ENCODE data around the gene BUD31.
"Not testable (repeated sequence)": the region's sequence is repeated elsewhere in the genome, so short reads cannot be mapped to it uniquely, and the experiment has no call there.

The BUD31 gene

GRCh38 chr7:99402854-99403253 lies 5.9 kb upstream of the BUD31 start:
- no peak for DNase-seq

- no peak for DNase-seq
Measured at GRCh38 chr7:99403764-99404163, 5.0 kb upstream of the BUD31 start.

GRCh38 chr7:99404235-99404976 lies 4.4 kb upstream of the BUD31 start:
- no peak for DNase-seq

GRCh38 chr7:99404977-99405320 lies 3.8 kb upstream of the BUD31 start:
- DNase-seq: no peak

- no peak for DNase-seq
Measured at GRCh38 chr7:99406557-99406956, 2.2 kb upstream of the BUD31 start.

- peak in 1 of 2 experiments; percentile 61 for DNase-seq
Measured at GRCh38 chr7:99407872-99408378, 844 bp upstream of the BUD31 start.

GRCh38 chr7:99409192-99409572 lies 413 bp downstream of the BUD31 start:
- peak in 1 of 2 experiments; percentile 44 for DNase-seq

GRCh38 chr7:99409806-99410205 lies 1.0 kb downstream of the BUD31 start:
- DNase-seq: no peak

GRCh38 chr7:99410635-99411034 lies 1.9 kb downstream of the BUD31 start:
- DNase-seq: no peak

GRCh38 chr7:99415513-99416127 lies 6.9 kb downstream of the BUD31 start:
- DNase-seq: peak in 1 of 2 experiments; percentile 57

- no peak for DNase-seq
Measured at GRCh38 chr7:99418260-99418659, 9.5 kb downstream of the BUD31 start.

- no peak for DNase-seq
Measured at GRCh38 chr7:99419323-99420021, 10.7 kb downstream of the BUD31 start.

GRCh38 chr7:99420213-99420612 lies 11.4 kb downstream of the BUD31 start:
- DNase-seq: no peak

- DNase-seq: no peak
Measured at GRCh38 chr7:99420986-99421385, 12.2 kb downstream of the BUD31 start.

- DNase-seq: no peak
Measured at GRCh38 chr7:99422186-99422585, 13.4 kb downstream of the BUD31 start.

- no peak for DNase-seq
Measured at GRCh38 chr7:99422625-99423024, 13.9 kb downstream of the BUD31 start.

GRCh38 chr7:99424932-99425730 lies 16.4 kb downstream of the BUD31 start:
- DNase-seq: no peak

- no peak for DNase-seq
Measured at GRCh38 chr7:99428972-99429566, 20.3 kb downstream of the BUD31 start.

- DNase-seq: no peak
Measured at GRCh38 chr7:99429756-99430155, 21.0 kb downstream of the BUD31 start.

- DNase-seq: not testable (repeated sequence)
Measured at GRCh38 chr7:99431756-99432540, 23.2 kb downstream of the BUD31 start.

- DNase-seq: no peak
Measured at GRCh38 chr7:99433158-99433557, 24.4 kb downstream of the BUD31 start.

Measured in activated T-cell treated with anti-CD3 and anti-CD28 coated beads, Interleukin-2, amount 50 U/mL, for 48 hours (primary cell).